CMK (cell line): ENCODE data around the gene TINAG.
"Not testable (repeated sequence)": the region's sequence is repeated elsewhere in the genome, so short reads cannot be mapped to it uniquely, and the experiment has no call there.

Experiments
- DNase-seq: peaks from one replicate; pipeline ENCODE4 v3.0.0-alpha.2; 2010; ENCODE audit warnings: low read depth

Gene TINAG

GRCh38 chr6:54308986-54309315 lies 710 bp downstream of the TINAG start:
- DNase-seq = no peak

GRCh38 chr6:54310377-54311152 lies 2.3 kb downstream of the TINAG start:
- no peak for DNase-seq

- no peak for DNase-seq
Measured at GRCh38 chr6:54315656-54316055, 7.4 kb downstream of the TINAG start.

- no peak for DNase-seq
Measured at GRCh38 chr6:54320871-54321270, 12.6 kb downstream of the TINAG start.

GRCh38 chr6:54327631-54328030 lies 19.4 kb downstream of the TINAG start:
- DNase-seq = peak; percentile 4

- DNase-seq = not testable (repeated sequence)
Measured at GRCh38 chr6:54331571-54331970, 23.3 kb downstream of the TINAG start.

DNA sequence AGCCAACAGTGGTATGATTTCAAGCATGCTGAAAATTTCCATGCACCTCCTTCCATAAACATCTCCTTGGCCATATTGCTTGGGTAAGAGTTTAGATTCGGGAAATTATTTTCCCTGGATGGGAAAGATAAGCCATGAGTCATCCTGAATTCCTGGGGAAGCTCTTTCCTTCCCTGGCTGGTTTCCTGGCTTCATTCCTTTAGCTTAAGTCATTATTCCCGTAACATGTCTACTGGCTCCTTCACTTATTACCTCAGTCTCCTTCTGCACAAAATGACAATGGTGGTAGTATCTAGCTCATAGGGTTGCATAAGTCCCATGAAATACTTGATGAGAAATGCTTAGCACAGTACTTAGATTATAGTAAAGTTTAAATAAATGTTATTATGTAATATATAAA lies 27.6 kb downstream of the TINAG start:
- DNase-seq = no peak

- no peak for DNase-seq
Measured at GRCh38 chr6:54353975-54354374, 45.7 kb downstream of the TINAG start.

- DNase-seq = no peak
Measured at GRCh38 chr6:54354608-54355007, 46.4 kb downstream of the TINAG start.

- DNase-seq = no peak
Measured at GRCh38 chr6:54357141-54357540, 48.9 kb downstream of the TINAG start.

GRCh38 chr6:54361188-54361587 lies 52.9 kb downstream of the TINAG start:
- no peak for DNase-seq

DNA sequence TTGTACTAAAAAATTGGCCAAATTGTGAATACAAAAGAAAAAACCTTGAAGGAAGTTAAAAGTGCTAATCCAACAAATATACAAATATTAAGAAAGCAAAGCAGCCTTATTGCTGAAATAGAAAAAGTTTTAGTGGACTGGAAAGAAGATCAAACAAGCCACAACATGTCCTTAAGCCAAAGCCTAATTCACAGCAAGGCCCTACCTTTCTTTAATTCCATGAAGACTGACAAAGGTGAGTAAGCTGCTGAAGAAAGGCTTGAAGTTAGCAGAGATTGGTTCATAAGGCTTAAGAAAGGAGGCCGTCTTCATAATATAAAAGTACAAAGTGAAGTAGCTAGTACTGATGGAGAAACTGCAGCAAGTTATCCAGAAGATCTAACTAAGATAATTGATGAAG lies 53.5 kb downstream of the TINAG start:
- DNase-seq = no peak

- DNase-seq = no peak
Measured at GRCh38 chr6:54366667-54367327, 58.6 kb downstream of the TINAG start.

DNA sequence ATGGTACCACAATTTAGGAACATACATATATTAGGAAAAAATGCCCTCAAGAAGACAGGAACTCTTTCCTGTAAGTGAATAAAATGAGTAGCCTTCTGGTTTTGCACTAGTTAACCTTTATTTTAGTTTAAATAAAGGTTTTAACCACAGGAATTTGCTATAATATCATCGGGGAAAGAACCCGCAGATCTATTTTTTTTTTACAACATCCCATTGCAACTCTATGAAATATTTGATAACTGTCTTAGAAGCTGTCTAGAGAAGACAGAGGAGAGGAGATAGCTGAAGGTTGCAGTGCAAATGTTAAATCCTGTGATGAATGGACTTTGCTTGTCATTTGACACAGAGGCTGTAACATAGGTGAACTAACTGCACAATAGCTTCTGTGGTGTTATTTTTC lies 69.5 kb downstream of the TINAG start:
- no peak for DNase-seq

DNA sequence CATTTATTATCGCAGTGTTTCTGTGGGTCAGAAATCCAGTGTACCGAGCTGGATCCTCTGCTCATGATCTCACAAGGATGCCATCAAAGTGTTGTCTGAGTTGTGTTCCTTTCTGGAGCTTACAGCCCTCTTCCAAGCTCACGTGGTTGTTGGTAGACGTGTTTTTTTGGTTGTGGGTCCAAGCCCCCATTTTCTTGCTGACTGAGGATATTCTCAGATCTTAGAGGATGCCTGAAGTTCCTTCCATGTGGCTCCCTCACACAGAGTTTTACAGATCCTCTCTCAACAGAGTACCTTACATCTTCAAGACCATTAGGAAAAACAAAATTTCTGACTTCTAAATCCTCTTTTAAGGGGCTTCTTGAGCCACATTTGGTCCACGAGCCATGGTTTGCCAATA lies 78.1 kb downstream of the TINAG start:
- no peak for DNase-seq

DNA sequence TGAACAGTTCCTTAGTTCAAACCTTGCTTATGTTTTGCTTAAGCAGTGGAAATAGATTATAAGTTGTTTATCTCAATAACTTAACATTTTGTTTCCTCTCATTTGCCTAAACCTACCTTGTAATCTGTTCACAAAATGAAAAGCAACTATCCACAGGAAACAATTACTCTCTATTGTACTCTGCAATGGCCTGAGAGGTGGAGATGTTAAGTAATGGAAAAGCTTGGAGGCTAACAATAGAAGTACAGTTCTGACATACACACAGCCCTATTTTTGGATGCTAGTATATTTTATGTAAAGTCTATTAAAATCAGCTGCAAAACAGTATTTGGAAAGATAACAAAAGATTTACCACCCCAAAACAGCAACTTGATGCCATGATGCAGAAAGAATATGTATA lies 82.1 kb downstream of the TINAG start:
- DNase-seq = no peak

GRCh38 chr6:54391577-54391976 lies 83.3 kb downstream of the TINAG start:
- DNase-seq = no peak

- DNase-seq = no peak
Measured at GRCh38 chr6:54403096-54403495, 94.9 kb downstream of the TINAG start.

DNA sequence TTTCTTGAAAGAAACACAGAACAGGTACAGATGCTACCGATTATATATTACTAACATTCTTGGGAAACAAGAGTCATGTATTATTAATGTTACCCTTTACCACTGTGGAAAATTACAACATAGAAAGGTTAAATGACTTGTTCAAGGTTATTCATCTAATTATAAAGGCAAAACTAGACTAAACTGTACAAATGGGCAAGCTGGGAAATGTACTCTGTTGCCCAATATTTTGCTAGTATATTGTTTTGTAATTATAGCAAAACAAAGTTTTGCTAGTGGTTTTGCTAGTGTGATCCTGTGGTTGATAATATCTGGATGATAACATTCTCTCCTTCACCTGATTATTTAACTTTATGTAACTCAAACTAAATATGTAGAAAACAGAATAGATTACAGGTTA lies 96.5 kb downstream of the TINAG start:
- no peak for DNase-seq

GRCh38 chr6:54411767-54412166 lies 103.5 kb downstream of the TINAG start:
- no peak for DNase-seq

DNA sequence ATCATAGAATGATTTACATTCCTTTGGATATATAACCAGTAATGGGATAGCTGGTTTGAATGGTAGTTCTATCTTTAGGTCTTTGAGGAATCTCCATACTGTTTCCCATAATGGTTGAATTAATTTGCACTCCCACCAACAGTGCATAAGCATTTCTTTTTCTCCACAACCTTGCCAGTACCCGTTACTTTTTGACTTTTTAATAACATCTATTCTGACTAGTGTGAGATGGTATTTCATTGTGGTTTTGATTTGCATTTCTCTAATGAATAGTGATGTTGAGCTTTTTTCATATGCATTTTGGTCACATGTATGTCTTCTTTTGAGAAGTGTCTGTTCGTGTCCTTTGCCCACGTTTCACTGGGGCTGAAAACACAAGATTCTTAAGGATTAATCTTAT lies 107.3 kb downstream of the TINAG start:
- no peak for DNase-seq

- no peak for DNase-seq
Measured at GRCh38 chr6:54419885-54420284, 111.6 kb downstream of the TINAG start.

- DNase-seq = no peak
Measured at GRCh38 chr6:54426995-54427394, 118.8 kb downstream of the TINAG start.

DNA sequence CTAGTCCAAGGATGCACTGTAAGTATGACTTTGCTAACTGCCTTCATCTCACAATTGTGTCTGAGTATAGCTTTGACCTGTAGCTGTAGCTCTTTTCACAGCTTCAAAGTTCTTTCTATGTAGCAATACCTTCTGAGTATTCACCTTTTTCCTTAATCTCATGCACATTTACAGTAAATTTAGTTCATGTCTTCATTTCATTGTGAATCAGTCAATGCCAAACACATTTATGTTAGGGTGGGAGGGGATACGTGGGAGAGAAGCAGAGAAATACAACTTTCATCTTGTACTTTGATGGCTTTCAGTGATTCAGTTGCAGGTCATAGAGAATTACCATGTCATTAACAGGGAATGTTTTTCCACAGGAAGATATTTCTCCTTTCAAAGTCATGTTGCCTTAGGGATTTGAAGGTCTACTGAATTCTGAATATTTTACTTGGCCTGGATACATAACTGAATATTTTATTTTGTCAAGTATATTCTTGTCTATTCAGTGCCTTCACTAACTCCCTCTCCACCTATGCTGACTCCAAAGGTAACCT lies 119.2 kb downstream of the TINAG start:
- no peak for DNase-seq
